BE2C (cell line): ENCODE measurements around the gene DHX35.
A peak's percentile ranks its signal among the peaks of the same experiment; 100 is the strongest.

Source experiments
- DNase-seq: peaks from one replicate; pipeline ENCODE4 v3.0.0-alpha.2; 2020
- H3K27me3 ChIP-seq: fragments of 250-450 bp; sonication (Bioruptor Pico); 2 replicates; pipeline ENCODE4 v1.5.1; 2020; ENCODE audit warnings: mild to moderate bottlenecking
- H3K36me3 ChIP-seq: fragments of 250-450 bp; sonication (Bioruptor Pico); 2 replicates; pipeline ENCODE4 v1.5.1; 2020; ENCODE audit warnings: mild to moderate bottlenecking
- H3K4me1 ChIP-seq: fragments of 250-450 bp; sonication (Bioruptor Pico); 2 replicates; pipeline ENCODE4 v1.5.1; 2020
- H3K4me3 ChIP-seq: 2 replicates; pipeline ENCODE4 v1.5.1; 2011; ENCODE audit warnings: low read depth, low read length
- H3K9me3 ChIP-seq: fragments of 250-450 bp; sonication (Bioruptor Pico); 2 replicates; pipeline ENCODE4 v1.5.1; 2020
- TF ChIP-seq, protein P1 (sequence below): IDR thresholded peaks from 2 replicates; pipeline ENCODE4 v1.5.1; 2012; ENCODE audit warnings: mild to moderate bottlenecking, low read depth, low read length

DHX35 gene

GRCh38 chr20:39076958-39077357 is 114.8 kb downstream of the DHX35 start:
- DNase-seq: no peak
- H3K4me1 ChIP-seq: no peaks in the 10 kb centered on the region
- no peaks in the 10 kb centered on the region for H3K36me3 ChIP-seq
- H3K9me3 ChIP-seq: no peaks in the 10 kb centered on the region
- no peak overlapping the region for H3K4me3 ChIP-seq
- H3K27me3 ChIP-seq: no peaks in the 10 kb centered on the region; the same call in 1 of the 2 replicates
- TF ChIP-seq, protein P1, sequence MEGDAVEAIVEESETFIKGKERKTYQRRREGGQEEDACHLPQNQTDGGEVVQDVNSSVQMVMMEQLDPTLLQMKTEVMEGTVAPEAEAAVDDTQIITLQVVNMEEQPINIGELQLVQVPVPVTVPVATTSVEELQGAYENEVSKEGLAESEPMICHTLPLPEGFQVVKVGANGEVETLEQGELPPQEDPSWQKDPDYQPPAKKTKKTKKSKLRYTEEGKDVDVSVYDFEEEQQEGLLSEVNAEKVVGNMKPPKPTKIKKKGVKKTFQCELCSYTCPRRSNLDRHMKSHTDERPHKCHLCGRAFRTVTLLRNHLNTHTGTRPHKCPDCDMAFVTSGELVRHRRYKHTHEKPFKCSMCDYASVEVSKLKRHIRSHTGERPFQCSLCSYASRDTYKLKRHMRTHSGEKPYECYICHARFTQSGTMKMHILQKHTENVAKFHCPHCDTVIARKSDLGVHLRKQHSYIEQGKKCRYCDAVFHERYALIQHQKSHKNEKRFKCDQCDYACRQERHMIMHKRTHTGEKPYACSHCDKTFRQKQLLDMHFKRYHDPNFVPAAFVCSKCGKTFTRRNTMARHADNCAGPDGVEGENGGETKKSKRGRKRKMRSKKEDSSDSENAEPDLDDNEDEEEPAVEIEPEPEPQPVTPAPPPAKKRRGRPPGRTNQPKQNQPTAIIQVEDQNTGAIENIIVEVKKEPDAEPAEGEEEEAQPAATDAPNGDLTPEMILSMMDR: no peak

- Histone ChIP-seq H3K27me3 (no peaks in the 10 kb centered on the region; the same call in 1 of the 2 replicates), H3K4me3 (no peak overlapping the region), H3K36me3 (no peaks in the 10 kb centered on the region), H3K9me3 (no peaks in the 10 kb centered on the region), H3K4me1 (no peaks in the 10 kb centered on the region)
- DNase-seq: no peak
- TF ChIP-seq, protein P1: no peak
Measured at GRCh38 chr20:39080326-39080725, 118.2 kb downstream of the DHX35 start.

DNA sequence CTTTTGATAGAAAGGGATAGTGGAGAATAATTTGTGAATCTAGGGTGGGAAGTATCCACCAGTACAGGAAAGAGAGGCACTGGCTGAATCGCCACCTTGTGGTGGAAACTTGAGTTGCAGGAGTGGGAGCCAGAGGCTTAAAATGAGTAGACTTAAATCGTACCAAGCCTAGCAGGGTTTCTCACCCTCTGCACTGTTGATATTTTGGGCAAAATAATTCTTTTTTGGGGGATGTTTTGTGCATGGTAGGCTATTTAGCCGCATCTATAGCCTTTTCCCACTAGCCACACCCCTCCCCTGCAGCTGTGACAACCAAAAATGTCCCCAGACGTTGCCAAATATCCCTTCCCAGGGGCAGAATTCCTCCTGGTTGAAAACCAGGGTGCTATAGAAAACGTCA is 119.1 kb downstream of the DHX35 start:
- peak; percentile 84 for DNase-seq
- H3K27me3 ChIP-seq: no peaks in the 10 kb centered on the region; the same call in 1 of the 2 replicates
- TF ChIP-seq, protein P1: peak; percentile 98
- no peak overlapping the region for H3K4me3 ChIP-seq
- no peaks in the 10 kb centered on the region for H3K36me3 ChIP-seq
- no peaks in the 10 kb centered on the region for H3K9me3 ChIP-seq
- H3K4me1 ChIP-seq: no peaks in the 10 kb centered on the region

- Histone ChIP-seq H3K27me3 (no peaks in the 10 kb centered on the region; the same call in 1 of the 2 replicates), H3K36me3 (no peaks in the 10 kb centered on the region)
- TF ChIP-seq, protein P1: no peak
Measured at GRCh38 chr20:39082622-39083398, 120.7 kb downstream of the DHX35 start.

DNA sequence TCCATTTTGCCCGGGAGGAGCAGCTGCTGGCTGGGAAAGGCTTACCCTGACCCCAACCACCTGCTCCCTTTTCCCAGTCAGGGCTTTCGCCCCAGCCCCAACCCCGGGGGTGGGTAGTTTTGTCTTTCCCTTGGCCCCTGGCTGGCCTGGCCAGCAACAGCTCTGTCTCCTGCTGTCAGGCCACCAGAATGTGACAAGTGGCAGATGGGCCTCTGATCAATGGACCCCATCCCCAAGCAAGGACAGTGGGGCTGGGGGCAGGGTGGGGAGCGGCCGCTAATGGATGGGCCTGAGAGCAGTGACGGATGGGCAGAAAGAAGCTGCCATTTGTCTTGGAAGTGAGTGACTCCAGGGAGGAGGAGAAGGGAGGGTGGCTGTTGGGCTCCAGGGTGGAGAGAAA is 121.6 kb downstream of the DHX35 start:
- H3K9me3 ChIP-seq: no peaks in the 10 kb centered on the region
- no peak for DNase-seq
- TF ChIP-seq, protein P1: no peak
- no peaks in the 10 kb centered on the region; the same call in 1 of the 2 replicates for H3K27me3 ChIP-seq
- H3K4me3 ChIP-seq: no peak overlapping the region
- H3K4me1 ChIP-seq: no peaks in the 10 kb centered on the region
- H3K36me3 ChIP-seq: no peaks in the 10 kb centered on the region

More at GRCh38 chr20:39082622-39083398, 120.7 kb downstream of the DHX35 start:
- H3K4me1 ChIP-seq: no peaks in the 10 kb centered on the region
- no peaks in the 10 kb centered on the region for H3K9me3 ChIP-seq
- no peak for DNase-seq
- no peak overlapping the region for H3K4me3 ChIP-seq

GRCh38 chr20:39089029-39089428 is 126.9 kb downstream of the DHX35 start:
- Histone ChIP-seq H3K9me3 (no peaks in the 10 kb centered on the region), H3K4me3 (no peak overlapping the region), H3K36me3 (no peaks in the 10 kb centered on the region), H3K27me3 (no peaks in the 10 kb centered on the region), H3K4me1 (no peaks in the 10 kb centered on the region)
- DNase-seq: no peak
- TF ChIP-seq, protein P1: no peak
